HG03280 (cell line): Measurements from ENCODE around the gene ATP11A.

Experiments
- ATAC-seq: cut with Tn5 transposase; IDR thresholded peaks from one replicate; pipeline ENCODE4 v1.9.1; 2021; ENCODE audit warnings: mild to moderate bottlenecking, moderate library complexity; ENCODE audit not compliant: unreplicated experiment

ATP11A gene

GRCh38 chr13:112689303-112690245, at the start of gene ATP11A:
Gene ATP11A, plus strand, starts transcription at chr13:112690038. Its CDS starts 379 bp downstream, at chr13:112690417.
- ATAC-seq = peak; percentile 71

GRCh38 chr13:112641456-112642089, 48.3 kb upstream of the ATP11A start:
- no peak for ATAC-seq

- ATAC-seq = no peak
These were observed 47.8 kb upstream of the ATP11A start for GRCh38 chr13:112642090-112642460.

GRCh38 chr13:112643759-112644459, 45.9 kb upstream of the ATP11A start:
- ATAC-seq = no peak

- ATAC-seq = no peak
These were observed 44.4 kb upstream of the ATP11A start for GRCh38 chr13:112645327-112645914.

GRCh38 chr13:112647256-112647655, 42.6 kb upstream of the ATP11A start:
- no peak for ATAC-seq

- no peak for ATAC-seq
These were observed 41.7 kb upstream of the ATP11A start for GRCh38 chr13:112648101-112648500.

- no peak for ATAC-seq
These were observed 40.7 kb upstream of the ATP11A start for GRCh38 chr13:112648966-112649690.

- no peak for ATAC-seq
These were observed 38.5 kb upstream of the ATP11A start for GRCh38 chr13:112651311-112651710.

- no peak for ATAC-seq
These were observed 37.9 kb upstream of the ATP11A start for GRCh38 chr13:112651750-112652511.

GRCh38 chr13:112652512-112653070, 37.2 kb upstream of the ATP11A start:
- ATAC-seq = no peak

- no peak for ATAC-seq
These were observed 36.8 kb upstream of the ATP11A start for GRCh38 chr13:112653071-112653470.

GRCh38 chr13:112655913-112656312, 33.9 kb upstream of the ATP11A start:
- no peak for ATAC-seq

- ATAC-seq = no peak
These were observed 31.9 kb upstream of the ATP11A start for GRCh38 chr13:112657850-112658445.

GRCh38 chr13:112658808-112659207, 31.0 kb upstream of the ATP11A start:
- ATAC-seq = no peak

GRCh38 chr13:112661291-112661690, 28.5 kb upstream of the ATP11A start:
- no peak for ATAC-seq

- ATAC-seq = no peak
These were observed 25.2 kb upstream of the ATP11A start for GRCh38 chr13:112664501-112665203.

GRCh38 chr13:112668924-112669323, 20.9 kb upstream of the ATP11A start:
- ATAC-seq = no peak
